Measurements from ENCODE around the gene CEACAM19. TPM values are rescaled to one million over a fixed set of nuclear protein-coding genes. Genes with fewer than 3 reads are reported as not detected.

CEACAM19 gene
- total and polyA plus RNA-seq, 2 donors (not counting 3 experiments of a cell fraction or from before 2014, with no cell fraction given) = 9.9 to 14.5 TPM

DNA sequence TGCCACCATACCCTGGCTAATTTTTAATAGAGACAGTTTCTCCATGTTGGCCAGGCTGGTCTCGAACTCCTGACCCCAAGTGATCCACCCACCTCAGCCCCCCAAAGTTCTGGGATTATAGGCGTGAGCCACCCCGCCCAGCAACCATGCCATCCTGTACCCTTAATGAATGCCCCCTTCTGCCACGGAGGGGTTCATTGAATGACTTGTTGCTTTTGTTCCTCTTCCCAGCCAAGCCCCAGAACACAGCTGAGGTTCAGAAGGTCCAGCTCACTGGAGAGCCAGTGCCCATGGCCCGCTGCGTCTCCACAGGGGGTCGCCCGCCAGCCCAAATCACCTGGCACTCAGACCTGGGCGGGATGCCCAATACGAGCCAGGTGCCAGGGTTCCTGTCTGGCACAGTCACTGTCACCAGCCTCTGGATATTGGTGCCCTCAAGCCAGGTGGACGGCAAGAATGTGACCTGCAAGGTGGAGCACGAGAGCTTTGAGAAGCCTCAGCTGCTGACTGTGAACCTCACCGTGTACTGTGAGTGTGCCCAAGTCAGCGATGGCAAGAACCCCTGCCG lies 21.6 kb upstream of the CEACAM19 start:
- Histone ChIP-seq H3K27ac (ENCODE audit: insufficient read depth, low read depth, low read length) (no peak overlapping the region), H3K27me3 (ENCODE audit: control insufficient read depth in 2 of 2, insufficient read depth in 2 of 2, low read length in 2 of 2) (no peaks in the 10 kb centered on the region), H3K4me1 (ENCODE audit: control insufficient read depth, extremely low read depth, insufficient read depth, low read length) (peaks cover 35% of the 10 kb centered on the region), H3K4me2 (ENCODE audit: insufficient read depth, low read length) (no peak overlapping the region), H3K36me3 (ENCODE audit: control insufficient read depth in 2 of 2, extremely low read depth in 1 of 2, insufficient read depth in 2 of 2, low read length in 2 of 2) (peaks cover 32 to 39% of the 10 kb centered on the region in 2 experiments), H3K4me3 (replicated peaks in 1 of 3; ENCODE audit: insufficient read depth in 1 of 3, low read depth in 1 of 3, low read length in 3 of 3) (no peak overlapping the region), H3K9me3 (replicated peaks; ENCODE audit: control insufficient read depth, insufficient read depth, low read length) (no peaks in the 10 kb centered on the region), H2AFZ (ENCODE audit: low read depth, low read length) (no peak overlapping the region), H3K9me1 (replicated peaks; ENCODE audit: control insufficient read depth, extremely low read depth, insufficient read depth, low read length) (no peaks in the 10 kb centered on the region), H3K9ac (replicated peaks; ENCODE audit: extremely low read depth, insufficient read depth, low read length) (no peak overlapping the region), H4K20me1 (replicated peaks; ENCODE audit: control insufficient read depth, extremely low read depth, insufficient read depth, low read length) (no peaks in the 10 kb centered on the region), H3K79me2 (ENCODE audit: control insufficient read depth, insufficient read depth, low read length) (peaks cover 72% of the 10 kb centered on the region)
- DNase-seq (ENCODE audit: low read depth, low spot score) (no peak), FAIRE-seq (no peak)
- no TSS peak for BruUV-seq (replicated peaks)
- ChIA-PET POLR2A (interaction anchor here (1.6 to 1.8 kb wide), 2 partner anchors 24 to 61 kb away, joined by 5 read pairs; no protein-coding TSS in a partner anchor), CTCF (interaction anchor here (1.1 to 3.4 kb wide), 6 partner anchors 7 to 94 kb away, joined by 3 to 34 read pairs (median 11); no protein-coding TSS in a partner anchor)
- intact Hi-C loops (cut with micrococcal nuclease) (no loop called here), dilution Hi-C loops (cut with MboI; ENCODE audit: extremely low pct_ligation_motif_present, low sequenced_read_pairs) (no loop called here)
- TF ChIP-seq, protein P1, sequence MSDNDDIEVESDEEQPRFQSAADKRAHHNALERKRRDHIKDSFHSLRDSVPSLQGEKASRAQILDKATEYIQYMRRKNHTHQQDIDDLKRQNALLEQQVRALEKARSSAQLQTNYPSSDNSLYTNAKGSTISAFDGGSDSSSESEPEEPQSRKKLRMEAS (IDR thresholded peaks at IDR 0.05; ENCODE audit: insufficient read depth, insufficient read length) = no peak
- TF ChIP-seq JUN (IDR thresholded peaks at IDR 0.05; ENCODE audit: borderline replicate concordance, insufficient read depth, insufficient read length, low read depth) (no peak), FOS (IDR thresholded peaks at IDR 0.05; ENCODE audit: borderline replicate concordance, insufficient read depth, low read length) (no peak), POLR2AphosphoS5 (IDR thresholded peaks at IDR 0.05; ENCODE audit: insufficient read depth, low read depth, low read length) (no peak), MYC (IDR thresholded peaks at IDR 0.05; ENCODE audit: low read depth, low read length) (no peak), POLR2A (IDR thresholded peaks at IDR 0.05; ENCODE audit: low read depth, low read length) (no peak), EZH2 (IDR thresholded peaks at IDR 0.05; ENCODE audit: borderline replicate concordance, low read depth, low read length, severe bottlenecking) (no peak), GATA2 (IDR thresholded peaks at IDR 0.05; ENCODE audit: insufficient read depth, insufficient read length, low read depth, low read length) (no peak)
- TF ChIP-seq, protein P2, sequence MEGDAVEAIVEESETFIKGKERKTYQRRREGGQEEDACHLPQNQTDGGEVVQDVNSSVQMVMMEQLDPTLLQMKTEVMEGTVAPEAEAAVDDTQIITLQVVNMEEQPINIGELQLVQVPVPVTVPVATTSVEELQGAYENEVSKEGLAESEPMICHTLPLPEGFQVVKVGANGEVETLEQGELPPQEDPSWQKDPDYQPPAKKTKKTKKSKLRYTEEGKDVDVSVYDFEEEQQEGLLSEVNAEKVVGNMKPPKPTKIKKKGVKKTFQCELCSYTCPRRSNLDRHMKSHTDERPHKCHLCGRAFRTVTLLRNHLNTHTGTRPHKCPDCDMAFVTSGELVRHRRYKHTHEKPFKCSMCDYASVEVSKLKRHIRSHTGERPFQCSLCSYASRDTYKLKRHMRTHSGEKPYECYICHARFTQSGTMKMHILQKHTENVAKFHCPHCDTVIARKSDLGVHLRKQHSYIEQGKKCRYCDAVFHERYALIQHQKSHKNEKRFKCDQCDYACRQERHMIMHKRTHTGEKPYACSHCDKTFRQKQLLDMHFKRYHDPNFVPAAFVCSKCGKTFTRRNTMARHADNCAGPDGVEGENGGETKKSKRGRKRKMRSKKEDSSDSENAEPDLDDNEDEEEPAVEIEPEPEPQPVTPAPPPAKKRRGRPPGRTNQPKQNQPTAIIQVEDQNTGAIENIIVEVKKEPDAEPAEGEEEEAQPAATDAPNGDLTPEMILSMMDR (IDR thresholded peaks at IDR 0.05; ENCODE audit: extremely low read depth in 1 of 2, insufficient read depth in 1 of 2, low read depth in 1 of 2, low read length in 2 of 2) = no peak
